ENCODE data around the gene ZNF862. TPM values are rescaled to one million over a fixed set of nuclear protein-coding genes. Genes with fewer than 3 reads are reported as not detected.

Gene ZNF862
- polyA plus RNA-seq, 1 of the 3 experiments (the other 2 are of a cell fraction): 17.3 TPM

DNA sequence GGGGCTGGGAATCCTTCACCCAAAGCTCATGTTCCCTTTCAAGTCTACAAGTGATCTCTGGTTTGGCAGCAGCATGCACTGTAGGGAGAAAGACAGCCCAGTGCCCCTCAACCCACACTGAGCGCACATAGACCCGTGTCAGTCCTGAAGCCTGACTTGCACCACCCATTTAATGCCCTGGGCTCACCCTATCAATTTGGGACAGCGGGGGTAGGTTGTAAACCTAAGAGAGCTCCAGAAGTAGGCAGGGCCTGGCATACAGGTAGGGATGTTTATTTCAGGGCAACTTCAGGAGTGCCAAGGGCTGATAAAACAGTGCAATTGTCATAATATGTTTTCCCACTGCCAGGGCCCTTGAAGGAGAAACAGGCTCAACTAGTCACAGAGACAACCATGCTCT, 32.1 kb downstream of the ZNF862 start:
- Histone ChIP-seq H3K9me2 (no peaks in the 10 kb centered on the region), H4K20me1 (ENCODE audit: insufficient read depth) (no peaks in the 10 kb centered on the region), H3K4me1 (ENCODE audit: control insufficient read depth in 1 of 2, insufficient read depth in 2 of 2, low read depth in 1 of 2, low read length in 1 of 2) (peaks cover 0 to 21% of the 10 kb centered on the region in 2 experiments; a peak in 2 of 4 replicates), H3K27ac (ENCODE audit: low read depth in 2 of 2, low read length in 1 of 2) (no peak overlapping the region), H2AFZ (ENCODE audit: low read depth) (no peak overlapping the region), H3K9me3 (no peaks in the 10 kb centered on the region), H3K9ac (no peak overlapping the region), H3K27me3 (ENCODE audit: insufficient read depth) (no peaks in the 10 kb centered on the region), H3F3A (replicated peaks; ENCODE audit: insufficient read depth) (peaks cover 12% of the 10 kb centered on the region), H3K4me2 (no peak overlapping the region), H3K79me2 (ENCODE audit: insufficient read depth) (no peaks in the 10 kb centered on the region), H3K4me3 (ENCODE audit: low read depth in 2 of 2, low read length in 1 of 2) (no peak overlapping the region), H3K36me3 (replicated peaks in 1 of 2; ENCODE audit: control insufficient read depth in 1 of 2, insufficient read depth in 2 of 2, low read length in 1 of 2) (peaks cover 0 to 12% of the 10 kb centered on the region in 2 experiments)
- CTCF ChIA-PET: interaction anchor here (0.8 to 3.3 kb wide), 5 partner anchors 9 to 108 kb away, joined by 3 to 21 read pairs (median 4); no protein-coding TSS in a partner anchor
- no peak for TF ChIP-seq TCF12 (IDR thresholded peaks at IDR 0.05)
- TF ChIP-seq, protein P1, sequence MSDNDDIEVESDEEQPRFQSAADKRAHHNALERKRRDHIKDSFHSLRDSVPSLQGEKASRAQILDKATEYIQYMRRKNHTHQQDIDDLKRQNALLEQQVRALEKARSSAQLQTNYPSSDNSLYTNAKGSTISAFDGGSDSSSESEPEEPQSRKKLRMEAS (IDR thresholded peaks at IDR 0.05; ENCODE audit: low read depth): no peak
- POLR2A ChIA-PET: interaction anchor here (0.8 kb wide), 1 partner anchor 10 kb away, joined by 3 read pairs; no protein-coding TSS in a partner anchor
- no peak for DNase-seq
- 96% methylated on average over 3 of the region's 3 CpGs for WGBS (ENCODE audit: low lambda C conversion rate)

DNA sequence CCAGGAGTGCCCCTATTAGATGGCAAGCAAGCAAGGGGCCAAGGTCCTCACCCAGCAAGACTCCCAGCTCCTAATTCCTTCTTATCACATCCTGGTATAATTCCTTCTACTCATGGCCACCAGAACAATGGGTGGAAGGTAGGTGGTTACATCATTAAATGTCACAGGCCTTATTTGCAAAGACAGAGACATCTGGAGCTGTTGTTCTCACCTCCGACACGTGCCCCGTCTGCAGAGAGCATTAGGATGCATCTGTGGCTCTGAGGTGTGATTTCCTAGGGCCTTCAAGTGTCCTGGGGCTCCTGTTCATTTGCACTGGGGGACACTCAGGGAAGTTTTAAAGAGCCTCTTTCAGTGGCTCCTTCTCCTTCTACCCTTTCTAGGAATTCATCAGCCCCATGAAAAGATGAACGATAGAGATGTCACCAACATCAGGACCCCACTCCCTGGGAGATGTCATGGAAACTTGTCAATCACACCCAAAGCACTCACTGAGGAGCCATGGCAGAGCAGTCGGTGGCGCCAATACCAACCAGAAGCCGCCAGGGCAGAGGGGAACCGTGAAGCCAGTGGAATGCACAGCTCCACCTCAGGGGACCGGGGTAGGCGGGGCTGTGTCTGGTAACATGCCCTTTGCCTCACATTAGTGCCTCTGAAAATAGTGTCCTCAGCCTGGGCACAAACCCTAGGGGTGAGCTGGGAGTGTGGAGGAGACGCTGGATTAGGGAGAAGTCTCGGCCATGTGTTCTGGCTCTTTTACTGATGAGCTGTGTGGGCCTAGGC, 32.7 kb downstream of the ZNF862 start:
- ChIA-PET CTCF (interaction anchor here (0.8 to 3.3 kb wide), 6 partner anchors 10 to 129 kb away, joined by 3 to 21 read pairs (median 7); no protein-coding TSS in a partner anchor), POLR2A (interaction anchor here (0.8 to 1.3 kb wide), 2 partner anchors 9 kb away, joined by 3 to 4 read pairs; no protein-coding TSS in a partner anchor)
- peaks cover 0 to 21% of the 10 kb centered on the region in 2 experiments; a peak in 2 of 4 replicates for H3K4me1 ChIP-seq (ENCODE audit: control insufficient read depth in 1 of 2, insufficient read depth in 2 of 2, low read depth in 1 of 2, low read length in 1 of 2)
- TF ChIP-seq, protein P2, sequence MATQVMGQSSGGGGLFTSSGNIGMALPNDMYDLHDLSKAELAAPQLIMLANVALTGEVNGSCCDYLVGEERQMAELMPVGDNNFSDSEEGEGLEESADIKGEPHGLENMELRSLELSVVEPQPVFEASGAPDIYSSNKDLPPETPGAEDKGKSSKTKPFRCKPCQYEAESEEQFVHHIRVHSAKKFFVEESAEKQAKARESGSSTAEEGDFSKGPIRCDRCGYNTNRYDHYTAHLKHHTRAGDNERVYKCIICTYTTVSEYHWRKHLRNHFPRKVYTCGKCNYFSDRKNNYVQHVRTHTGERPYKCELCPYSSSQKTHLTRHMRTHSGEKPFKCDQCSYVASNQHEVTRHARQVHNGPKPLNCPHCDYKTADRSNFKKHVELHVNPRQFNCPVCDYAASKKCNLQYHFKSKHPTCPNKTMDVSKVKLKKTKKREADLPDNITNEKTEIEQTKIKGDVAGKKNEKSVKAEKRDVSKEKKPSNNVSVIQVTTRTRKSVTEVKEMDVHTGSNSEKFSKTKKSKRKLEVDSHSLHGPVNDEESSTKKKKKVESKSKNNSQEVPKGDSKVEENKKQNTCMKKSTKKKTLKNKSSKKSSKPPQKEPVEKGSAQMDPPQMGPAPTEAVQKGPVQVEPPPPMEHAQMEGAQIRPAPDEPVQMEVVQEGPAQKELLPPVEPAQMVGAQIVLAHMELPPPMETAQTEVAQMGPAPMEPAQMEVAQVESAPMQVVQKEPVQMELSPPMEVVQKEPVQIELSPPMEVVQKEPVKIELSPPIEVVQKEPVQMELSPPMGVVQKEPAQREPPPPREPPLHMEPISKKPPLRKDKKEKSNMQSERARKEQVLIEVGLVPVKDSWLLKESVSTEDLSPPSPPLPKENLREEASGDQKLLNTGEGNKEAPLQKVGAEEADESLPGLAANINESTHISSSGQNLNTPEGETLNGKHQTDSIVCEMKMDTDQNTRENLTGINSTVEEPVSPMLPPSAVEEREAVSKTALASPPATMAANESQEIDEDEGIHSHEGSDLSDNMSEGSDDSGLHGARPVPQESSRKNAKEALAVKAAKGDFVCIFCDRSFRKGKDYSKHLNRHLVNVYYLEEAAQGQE (IDR thresholded peaks at IDR 0.05; ENCODE audit: low read depth, low read length): no peak
- TF ChIP-seq MXI1 (IDR thresholded peaks at IDR 0.05; ENCODE audit: low read depth, low read length) (no peak), EZH2phosphoT487 (IDR thresholded peaks at IDR 0.05; ENCODE audit: borderline replicate concordance, low read depth) (no peak), POLR2AphosphoS5 (IDR thresholded peaks at IDR 0.05; ENCODE audit: low read depth, low read length) (no peak)
- TF ChIP-seq, protein P3, sequence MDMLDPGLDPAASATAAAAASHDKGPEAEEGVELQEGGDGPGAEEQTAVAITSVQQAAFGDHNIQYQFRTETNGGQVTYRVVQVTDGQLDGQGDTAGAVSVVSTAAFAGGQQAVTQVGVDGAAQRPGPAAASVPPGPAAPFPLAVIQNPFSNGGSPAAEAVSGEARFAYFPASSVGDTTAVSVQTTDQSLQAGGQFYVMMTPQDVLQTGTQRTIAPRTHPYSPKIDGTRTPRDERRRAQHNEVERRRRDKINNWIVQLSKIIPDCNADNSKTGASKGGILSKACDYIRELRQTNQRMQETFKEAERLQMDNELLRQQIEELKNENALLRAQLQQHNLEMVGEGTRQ (IDR thresholded peaks at IDR 0.05; ENCODE audit: borderline replicate concordance, low read depth, low read length): no peak
- peaks cover 0 to 12% of the 10 kb centered on the region in 2 experiments for H3K36me3 ChIP-seq (replicated peaks in 1 of 2; ENCODE audit: control insufficient read depth in 1 of 2, insufficient read depth in 2 of 2, low read length in 1 of 2)
- WGBS (ENCODE audit: low lambda C conversion rate): 94% methylated on average over 12 of the region's 12 CpGs
- H2AFZ ChIP-seq (ENCODE audit: low read depth): no peak overlapping the region
- no peak overlapping the region for H3K4me3 ChIP-seq (ENCODE audit: low read depth in 2 of 2, low read length in 1 of 2)
- no peaks in the 10 kb centered on the region for H3K79me2 ChIP-seq (ENCODE audit: insufficient read depth)
- H4K20me1 ChIP-seq (ENCODE audit: insufficient read depth): no peaks in the 10 kb centered on the region
- peaks cover 12% of the 10 kb centered on the region for H3F3A ChIP-seq (replicated peaks; ENCODE audit: insufficient read depth)
- no peaks in the 10 kb centered on the region for H3K9me3 ChIP-seq
- H3K9me2 ChIP-seq: no peaks in the 10 kb centered on the region
- H3K27ac ChIP-seq (ENCODE audit: low read depth in 2 of 2, low read length in 1 of 2): no peak overlapping the region
- no peak for DNase-seq
- no peaks in the 10 kb centered on the region for H3K27me3 ChIP-seq (ENCODE audit: insufficient read depth)
- H3K9ac ChIP-seq: no peak overlapping the region
- no peak overlapping the region for H3K4me2 ChIP-seq
